K562 (cell line): Measurements from ENCODE around the gene SLC36A3. TPM values are rescaled to one million over a fixed set of nuclear protein-coding genes. Genes with fewer than 3 reads are reported as not detected.

Source experiments
- ATAC-seq: fragments of 200-7000 bp; cut with Tn5 transposase; 3 replicates; pipeline ENCODE4 v1.9.1; 2020; ENCODE audit warnings: moderate library complexity
- BruUV-seq: library from RNA; stranded (reverse); fragments of 400-500 nt; replicated peaks from 2 replicates; lab custom pipeline; 2021; lab: Mats Ljungman, UMichigan
- CTCF ChIA-PET: fragments of 300-600 bp; formaldehyde crosslinking; extraction: SDS; loops from one replicate; lab custom pipeline; 2021; ENCODE audit warnings: low intra/inter-chr PET ratio; lab: Yijun Ruan, JAX
- POLR2A ChIA-PET: fragments of 300-600, 350-650 bp; sonication (Branson Sonifier 250); formaldehyde crosslinking; extraction: SDS; loops from one replicate; lab custom pipeline; 2021; ENCODE audit warnings: antibody characterized with exemption, inconsistent platforms; lab: Yijun Ruan, JAX
- DNase-seq, 4 experiments: peaks; one replicate each; pipeline versions ENCODE4 v3.0.0 to v3.0.0-alpha.2; 2011 to 2018; ENCODE audit warnings: low spot score in 3 of 4, mixed read lengths in 3 of 4; ENCODE audit errors: extremely low read depth in 1 of 4
- FAIRE-seq: peaks from 2 replicates; lab custom pipeline; 2011; peaks lifted over from hg19 to GRCh38; lab: Jason Lieb, UNC
- H2AFZ ChIP-seq: 2 replicates; pipeline ENCODE4 v1.6.0; 2011; ENCODE audit warnings: low read depth, low read length, control low read depth, inconsistent platforms
- H3K27ac ChIP-seq: fragments of 200-600 bp; 3 replicates; pipeline ENCODE4 v1.8.0; 2011; ENCODE audit warnings: low read depth, mild to moderate bottlenecking, control low read depth, inconsistent platforms, low read length, moderate library complexity, mixed read lengths; ENCODE audit errors: extremely low read depth
- H3K27me3 ChIP-seq, 2 experiments: fragments of 300-600 bp in 1 of 2; 2 replicates in 1 of 2; 3 replicates in 1 of 2; pipeline versions ENCODE4 v1.6.0 to v1.8.0; 2011; ENCODE audit warnings: inconsistent platforms in 2 of 2, low read length in 2 of 2, mild to moderate bottlenecking in 1 of 2, mixed read lengths in 1 of 2, moderate library complexity in 1 of 2; ENCODE audit not compliant: control insufficient read depth in 2 of 2, insufficient read depth in 2 of 2
- H3K36me3 ChIP-seq: fragments of 300-600 bp; 3 replicates; pipeline ENCODE4 v1.8.0; 2011; ENCODE audit warnings: mild to moderate bottlenecking, low read length, inconsistent platforms; ENCODE audit not compliant: control insufficient read depth, insufficient read depth
- H3K4me1 ChIP-seq, 2 experiments: fragments of 200-600 bp in 1 of 2; replicated peaks in 1 of 2; 2 replicates in 1 of 2; 3 replicates in 1 of 2; pipeline versions ENCODE4 v1.5.1 to v1.8.0; 2011; ENCODE audit warnings: inconsistent platforms in 2 of 2, low read length in 2 of 2, mild to moderate bottlenecking in 1 of 2, mixed read lengths in 1 of 2, moderate library complexity in 1 of 2; ENCODE audit not compliant: control insufficient read depth in 2 of 2, insufficient read depth in 2 of 2
- H3K4me2 ChIP-seq: 2 replicates; pipeline ENCODE4 v1.6.1; 2011; ENCODE audit warnings: low read length, control low read depth, inconsistent platforms, mixed read lengths; ENCODE audit not compliant: insufficient read depth
- H3K4me3 ChIP-seq: fragments of 200-600 bp; sonication (generic), shearing (Covaris generic); 2 replicates; pipeline ENCODE4 v1.5.1; 2016; ENCODE audit warnings: control low read depth, inconsistent platforms
- H3K79me2 ChIP-seq: fragments of 200-600 bp; 3 replicates; pipeline ENCODE4 v1.8.0; 2011; ENCODE audit warnings: low read length, inconsistent platforms; ENCODE audit not compliant: control insufficient read depth, insufficient read depth
- H3K9ac ChIP-seq, 2 experiments: 2 replicates each; pipeline versions ENCODE4 v1.6.0 to v1.6.1; 2011; ENCODE audit warnings: low read depth in 2 of 2, low read length in 2 of 2, control low read depth in 1 of 2, inconsistent platforms in 1 of 2, mild to moderate bottlenecking in 1 of 2, mixed read lengths in 1 of 2; ENCODE audit not compliant: insufficient read depth in 1 of 2
- H3K9me1 ChIP-seq: one replicate; pipeline ENCODE4 v1.6.0; 2011; ENCODE audit warnings: inconsistent platforms, mild to moderate bottlenecking, low read length, moderate library complexity; ENCODE audit not compliant: control insufficient read depth, insufficient read depth
- H3K9me3 ChIP-seq: replicated peaks from 2 replicates; pipeline ENCODE4 v1.5.1; 2011; ENCODE audit warnings: low read depth, low read length, inconsistent platforms; ENCODE audit not compliant: control insufficient read depth, insufficient read depth
- H4K20me1 ChIP-seq: replicated peaks from 2 replicates; pipeline ENCODE4 v1.6.1; 2011; ENCODE audit warnings: low read length, inconsistent platforms, mixed read lengths; ENCODE audit not compliant: control insufficient read depth, insufficient read depth
- CHD2 ChIP-seq: IDR thresholded peaks from 2 replicates; pipeline ENCODE4 v1.6.1; 2011; ENCODE audit warnings: low read depth, low read length
- DPF2 ChIP-seq: fragments of 450-650 bp; IDR thresholded peaks from 2 replicates; pipeline ENCODE4 v1.6.1; 2016
- FOXM1 ChIP-seq, 2 experiments: fragments of 450-650 bp in 1 of 2; sonication (generic) in 1 of 2; formaldehyde crosslinking in 1 of 2; IDR thresholded peaks; 2 replicates each; pipeline versions ENCODE4 v1.6.1 to v1.9.0; 2017 to 2022; ENCODE audit warnings: low read depth in 2 of 2, mild to moderate bottlenecking in 2 of 2, missing genetic modification reagents in 1 of 2, moderate library complexity in 1 of 2
- HMGN3 ChIP-seq: IDR thresholded peaks from 2 replicates; pipeline ENCODE4 v1.6.1; 2011; ENCODE audit warnings: borderline replicate concordance, low read depth, mild to moderate bottlenecking, mixed read lengths, low read length; ENCODE audit not compliant: insufficient read length; ENCODE audit errors: extremely low read depth
- MLX ChIP-seq, 2 experiments: fragments of 450-650 bp in 1 of 2; sonication (generic) in 1 of 2; formaldehyde crosslinking; conservative IDR thresholded peaks; 2 replicates each; pipeline versions ENCODE4 v1.4.0 to v1.8.1; 2020 to 2022; ENCODE audit warnings: mild to moderate bottlenecking in 1 of 2, missing genetic modification reagents in 1 of 2
- NR1H2 ChIP-seq: sonication (generic); formaldehyde crosslinking; IDR thresholded peaks from 2 replicates; pipeline ENCODE4 v1.4.0; 2020; ENCODE audit warnings: mild to moderate bottlenecking, missing genetic modification reagents
- RAD51 ChIP-seq: fragments of 450-650 bp; IDR thresholded peaks from 2 replicates; pipeline ENCODE4 v1.7.1; 2016; ENCODE audit warnings: low read depth, mild to moderate bottlenecking, borderline replicate concordance
- SETDB1 ChIP-seq: IDR thresholded peaks from one replicate; pipeline ENCODE4 v1.6.1; 2012; ENCODE audit warnings: low read length, control low read depth, inconsistent platforms
- TEAD4 ChIP-seq, 2 experiments: sonication (generic) in 1 of 2; formaldehyde crosslinking in 1 of 2; IDR thresholded peaks; 2 replicates each; pipeline versions ENCODE4 v1.6.1 to v1.8.0; 2012 to 2022; ENCODE audit warnings: borderline replicate concordance in 1 of 2, inconsistent platforms in 1 of 2, low read length in 1 of 2, mild to moderate bottlenecking in 1 of 2, missing genetic modification reagents in 1 of 2
- XRCC5 ChIP-seq: fragments of 200-400 bp; formaldehyde crosslinking; IDR thresholded peaks from 2 replicates; pipeline ENCODE4 v1.6.1; 2017; ENCODE audit warnings: low read depth, mild to moderate bottlenecking, low read length
- ZNF263 ChIP-seq: sonication (generic); formaldehyde crosslinking; IDR thresholded peaks from 2 replicates; pipeline ENCODE4 v1.8.0; 2022; ENCODE audit warnings: mild to moderate bottlenecking, missing genetic modification reagents, borderline replicate concordance
- ZNF408 ChIP-seq: fragments of 250-450 bp; sonication (Bioruptor Pico); IDR thresholded peaks from 2 replicates; pipeline ENCODE4 v1.4.0; 2020; ENCODE audit warnings: low read depth, mild to moderate bottlenecking, moderate library complexity
- ZNF583 ChIP-seq: fragments of 250-450 bp; sonication (Bioruptor Pico); IDR thresholded peaks from 2 replicates; pipeline ENCODE4 v1.4.0; 2020
- WGBS: fragments of 100-300 bp; shearing (Covaris generic); methylation state at CpG from one replicate; pipeline ENCODE4 v1.1.6; 2016; ENCODE audit warnings: low coverage, mixed read lengths; ENCODE audit not compliant: insufficient coverage; ENCODE audit errors: missing lambda C conversion rate; 5-methylcytosine and 5-hydroxymethylcytosine counted together
- in situ Hi-C: fragments of 300-500 bp; cut with MboI; formaldehyde crosslinking; loops from 4 replicates; pipeline ENCODE4 v1.15.0; 2018; ENCODE audit warnings: inconsistent platforms, mixed read lengths
- intact Hi-C: fragments of 100-400 bp; cut with micrococcal nuclease; formaldehyde crosslinking; loops from 2 replicates; pipeline ENCODE4 v1.14.2; 2022
- polyA plus RNA-seq, 8 experiments: library from polyadenylated mRNA; depleted of rRNA in 4 of 8; stranded (reverse) in 5 of 8; unstranded in 3 of 8; fragments of >200 nt; fragmentation: Nextera tagmentation in 2 of 8; fragmentation: Illumina TruSeq in 1 of 8; extraction: Ambion mirVana in 2 of 8; extraction: Trizol in 1 of 8; gene quantifications; 2 replicates each; pipeline versions ENCODE4 v1.2.1 to v1.2.3, GENCODE V29; 2011 to 2014; ENCODE audit warnings: inconsistent platforms in 1 of 8, missing spikeins in 1 of 8
- total RNA-seq, 7 experiments: library from RNA; depleted of rRNA in 6 of 7; stranded (reverse); fragments of >200 nt in 6 of 7; fragmentation: Illumina TruSeq in 2 of 7; extraction: Trizol in 2 of 7; gene quantifications; 2 replicates each; pipeline versions ENCODE4 v1.2.1 to v1.2.3, GENCODE V29; 2011 to 2021; ENCODE audit warnings: low replicate concordance in 1 of 7
- TF ChIP-seq, protein P1 (sequence below): fragments of 250-450 bp; sonication (Bioruptor Pico); IDR thresholded peaks from 2 replicates; pipeline ENCODE4 v1.8.0; 2022; ENCODE audit warnings: moderate library complexity, mild to moderate bottlenecking, inconsistent platforms

Gene SLC36A3
- total and polyA plus RNA-seq, 9 of the 15 experiments (the other 6 are each of a cell fraction or from before 2014, with no cell fraction given): not detected

DNA sequence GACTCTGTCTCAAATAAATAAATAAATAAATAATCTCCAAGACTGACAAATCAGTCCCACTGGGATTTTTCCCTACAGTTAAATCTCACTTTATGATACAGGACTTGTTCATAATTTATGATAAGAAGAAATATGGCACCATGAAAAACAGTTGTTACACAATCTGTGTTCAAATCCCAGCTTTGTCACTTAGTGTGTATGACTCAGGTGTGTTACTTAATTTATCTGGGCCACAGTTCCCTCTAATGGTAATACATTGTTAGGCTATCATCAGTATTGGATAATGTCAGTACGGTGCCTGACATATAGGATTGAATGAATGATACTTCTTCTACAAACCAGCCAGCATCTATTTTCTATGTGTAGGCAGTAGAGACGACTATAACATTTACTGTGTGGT is 23.1 kb downstream of the SLC36A3 start (continued):
- TF ChIP-seq MLX (CRISPR knock-in tag; conservative IDR thresholded peaks at IDR 0.05) (no peak), CHD2 (no peak), NR1H2 (CRISPR knock-in tag) (no peak), ZNF263 (CRISPR knock-in tag) (no peak), ZNF583 (no peak)

DNA sequence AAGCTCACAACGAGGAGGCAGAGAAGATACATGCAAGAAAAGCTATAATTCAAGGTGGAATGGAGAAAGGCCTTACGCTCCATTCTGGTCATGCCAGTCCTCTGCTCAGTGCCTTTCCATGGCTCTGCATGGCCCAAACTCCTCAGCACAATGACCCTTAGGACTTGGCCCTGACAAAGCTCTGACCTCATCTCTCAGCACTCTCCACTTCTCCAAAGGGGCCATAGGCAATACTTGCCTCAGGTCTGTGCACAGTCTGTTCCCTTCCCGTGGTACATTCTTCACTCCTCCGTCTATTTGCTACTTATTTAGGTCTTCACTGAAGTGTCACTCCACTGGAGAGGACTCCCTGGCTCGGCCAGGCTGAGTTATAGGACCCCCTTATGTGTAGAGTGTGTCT is 24.7 kb downstream of the SLC36A3 start:
- Histone ChIP-seq H4K20me1 (no peaks in the 10 kb centered on the region), H2AFZ (no peak overlapping the region), H3K36me3 (no peaks in the 10 kb centered on the region), H3K4me1 (no peaks in the 10 kb centered on the region), H3K9me1 (no peaks in the 10 kb centered on the region), H3K9ac (no peak overlapping the region), H3K4me3 (no peak overlapping the region), H3K27me3 (peaks cover 9 to 29% of the 10 kb centered on the region in 2 experiments), H3K4me2 (no peak overlapping the region), H3K79me2 (no peaks in the 10 kb centered on the region), H3K27ac (no peak overlapping the region), H3K9me3 (no peaks in the 10 kb centered on the region)
- TF ChIP-seq ZNF408: no peak
- no peak for TF ChIP-seq HMGN3
- TF ChIP-seq, protein P1, sequence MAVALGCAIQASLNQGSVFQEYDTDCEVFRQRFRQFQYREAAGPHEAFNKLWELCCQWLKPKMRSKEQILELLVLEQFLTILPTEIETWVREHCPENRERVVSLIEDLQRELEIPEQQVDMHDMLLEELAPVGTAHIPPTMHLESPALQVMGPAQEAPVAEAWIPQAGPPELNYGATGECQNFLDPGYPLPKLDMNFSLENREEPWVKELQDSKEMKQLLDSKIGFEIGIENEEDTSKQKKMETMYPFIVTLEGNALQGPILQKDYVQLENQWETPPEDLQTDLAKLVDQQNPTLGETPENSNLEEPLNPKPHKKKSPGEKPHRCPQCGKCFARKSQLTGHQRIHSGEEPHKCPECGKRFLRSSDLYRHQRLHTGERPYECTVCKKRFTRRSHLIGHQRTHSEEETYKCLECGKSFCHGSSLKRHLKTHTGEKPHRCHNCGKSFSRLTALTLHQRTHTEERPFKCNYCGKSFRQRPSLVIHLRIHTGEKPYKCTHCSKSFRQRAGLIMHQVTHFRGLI: no peak
- TF ChIP-seq SETDB1: no peak
- TF ChIP-seq FOXM1 (IDR thresholded peaks at IDR 0.05; ENCODE audit: low read depth): no peak
- TF ChIP-seq FOXM1 (CRISPR knock-in tag; IDR thresholded peaks at IDR 0.05; ENCODE audit: low read depth): no peak
- no peak for TF ChIP-seq RAD51
- TF ChIP-seq XRCC5: no peak
- TF ChIP-seq DPF2: no peak
- no peak for TF ChIP-seq TEAD4 (IDR thresholded peaks at IDR 0.05; ENCODE audit: low read length)
- TF ChIP-seq TEAD4 (CRISPR knock-in tag; IDR thresholded peaks at IDR 0.05; ENCODE audit: borderline replicate concordance): no peak
- BruUV-seq: no TSS peak
- no peak for FAIRE-seq
- CTCF ChIA-PET: no interaction called here
- no peak for ATAC-seq
- POLR2A ChIA-PET: no interaction called here
- no peak for DNase-seq
- intact Hi-C loops: no loop called here
- WGBS: 0% methylated on average over 5 of the region's 5 CpGs
- in situ Hi-C loops: no loop called here
